T-helper 2 cell treated with Interferon-gamma antibody and Interleukin-4, amounts not matched to agents 5 μg/mL and 100 μg/mL, for 36 hours (primary cell): ENCODE results near the gene VPS8.
"Not testable (repeated sequence)": the region's sequence is repeated elsewhere in the genome, so short reads cannot be mapped to it uniquely, and the experiment has no call there.

Source experiments
- DNase-seq: peaks from one replicate; pipeline ENCODE4 v3.0.0; 2021; ENCODE audit warnings: low spot score
- H3K27ac Mint-ChIP-seq: one replicate; pipeline ENCODE4 v1.8.0; 2021; ENCODE audit warnings: mild to moderate bottlenecking, mixed read lengths
- H3K27me3 Mint-ChIP-seq: one replicate; pipeline ENCODE4 v1.8.0; 2021; ENCODE audit warnings: low read depth, mixed read lengths
- H3K36me3 Mint-ChIP-seq: one replicate; pipeline ENCODE4 v1.8.0; 2021; ENCODE audit warnings: low read depth, mixed read lengths
- H3K4me1 Mint-ChIP-seq: one replicate; pipeline ENCODE4 v1.8.0; 2021; ENCODE audit warnings: low read depth, mixed read lengths
- H3K4me3 Mint-ChIP-seq: one replicate; pipeline ENCODE4 v1.8.0; 2022; ENCODE audit warnings: mild to moderate bottlenecking, moderate library complexity, mixed read lengths
- H3K9me3 Mint-ChIP-seq: one replicate; pipeline ENCODE4 v1.8.0; 2021; ENCODE audit warnings: mixed read lengths

The VPS8 gene

GRCh38 chr3:184884359-184885017 lies 72.5 kb downstream of the VPS8 start:
- H3K4me3 Mint-ChIP-seq: no peak overlapping the region
- H3K9me3 Mint-ChIP-seq: no peaks in the 10 kb centered on the region
- DNase-seq: no peak
- H3K27ac Mint-ChIP-seq: no peak overlapping the region
- peaks cover 17% of the 10 kb centered on the region for H3K36me3 Mint-ChIP-seq
- H3K27me3 Mint-ChIP-seq: no peaks in the 10 kb centered on the region
- no peaks in the 10 kb centered on the region for H3K4me1 Mint-ChIP-seq

GRCh38 chr3:184885112-184885511 lies 73.1 kb downstream of the VPS8 start:
- Mint-ChIP-seq H3K27me3 (no peaks in the 10 kb centered on the region), H3K4me1 (no peaks in the 10 kb centered on the region), H3K36me3 (peaks cover 17% of the 10 kb centered on the region), H3K27ac (no peak overlapping the region), H3K9me3 (no peaks in the 10 kb centered on the region), H3K4me3 (no peak overlapping the region)
- no peak for DNase-seq

GRCh38 chr3:184887574-184887973 lies 75.6 kb downstream of the VPS8 start:
- H3K4me1 Mint-ChIP-seq: no peaks in the 10 kb centered on the region
- no peak for DNase-seq
- H3K27me3 Mint-ChIP-seq: no peaks in the 10 kb centered on the region
- H3K4me3 Mint-ChIP-seq: no peak overlapping the region
- H3K36me3 Mint-ChIP-seq: peaks cover 13% of the 10 kb centered on the region
- no peak overlapping the region for H3K27ac Mint-ChIP-seq
- H3K9me3 Mint-ChIP-seq: no peaks in the 10 kb centered on the region

- Mint-ChIP-seq H3K27ac (no peak overlapping the region), H3K4me3 (no peak overlapping the region), H3K27me3 (no peaks in the 10 kb centered on the region), H3K36me3 (peaks cover 5% of the 10 kb centered on the region), H3K9me3 (no peaks in the 10 kb centered on the region), H3K4me1 (no peaks in the 10 kb centered on the region)
- DNase-seq: no peak
Measured at GRCh38 chr3:184889312-184889904, 77.4 kb downstream of the VPS8 start.

GRCh38 chr3:184894051-184894450 lies 82.1 kb downstream of the VPS8 start:
- Mint-ChIP-seq H3K9me3 (no peaks in the 10 kb centered on the region), H3K27ac (no peak overlapping the region), H3K4me1 (no peaks in the 10 kb centered on the region), H3K36me3 (no peaks in the 10 kb centered on the region), H3K4me3 (no peak overlapping the region), H3K27me3 (no peaks in the 10 kb centered on the region)
- DNase-seq: no peak

GRCh38 chr3:184895350-184895749 lies 83.4 kb downstream of the VPS8 start:
- no peak overlapping the region for H3K27ac Mint-ChIP-seq
- H3K36me3 Mint-ChIP-seq: no peaks in the 10 kb centered on the region
- H3K4me3 Mint-ChIP-seq: no peak overlapping the region
- H3K27me3 Mint-ChIP-seq: no peaks in the 10 kb centered on the region
- no peaks in the 10 kb centered on the region for H3K9me3 Mint-ChIP-seq
- DNase-seq: no peak
- H3K4me1 Mint-ChIP-seq: no peaks in the 10 kb centered on the region

GRCh38 chr3:184896336-184896735 lies 84.4 kb downstream of the VPS8 start:
- DNase-seq: no peak
- Mint-ChIP-seq H3K27me3 (no peaks in the 10 kb centered on the region), H3K27ac (no peak overlapping the region), H3K36me3 (peaks cover 2% of the 10 kb centered on the region), H3K9me3 (no peaks in the 10 kb centered on the region), H3K4me1 (no peaks in the 10 kb centered on the region), H3K4me3 (no peak overlapping the region)

- Mint-ChIP-seq H3K27ac (no peak overlapping the region), H3K27me3 (no peaks in the 10 kb centered on the region), H3K9me3 (no peaks in the 10 kb centered on the region), H3K4me1 (no peaks in the 10 kb centered on the region), H3K4me3 (no peak overlapping the region), H3K36me3 (peaks cover 17% of the 10 kb centered on the region)
- no peak for DNase-seq
Measured at GRCh38 chr3:184899953-184900595, 88.1 kb downstream of the VPS8 start.

DNA sequence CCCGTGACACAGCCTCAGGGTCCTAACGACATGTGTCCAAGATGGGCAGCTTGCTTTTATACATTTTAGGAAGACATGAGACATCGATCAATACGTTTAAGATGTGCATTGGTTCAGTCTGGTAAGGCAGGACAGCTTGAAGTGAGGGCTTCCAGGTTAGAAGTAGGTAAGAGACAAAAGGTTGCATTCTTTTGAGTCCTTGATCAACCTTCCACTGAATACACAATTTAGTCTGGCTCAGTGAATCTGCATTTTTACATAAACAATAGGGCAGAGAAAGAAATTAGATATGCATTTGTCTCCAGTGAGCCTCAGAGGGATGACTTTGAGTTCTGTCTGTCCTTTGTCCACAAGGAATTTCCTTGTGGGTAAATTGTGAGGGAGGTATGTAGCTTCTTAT lies 95.1 kb downstream of the VPS8 start:
- peaks cover 25% of the 10 kb centered on the region for H3K36me3 Mint-ChIP-seq
- DNase-seq, H3K4me3 Mint-ChIP-seq, H3K27me3 Mint-ChIP-seq, H3K4me1 Mint-ChIP-seq, H3K27ac Mint-ChIP-seq, H3K9me3 Mint-ChIP-seq: not testable (repeated sequence)

DNA sequence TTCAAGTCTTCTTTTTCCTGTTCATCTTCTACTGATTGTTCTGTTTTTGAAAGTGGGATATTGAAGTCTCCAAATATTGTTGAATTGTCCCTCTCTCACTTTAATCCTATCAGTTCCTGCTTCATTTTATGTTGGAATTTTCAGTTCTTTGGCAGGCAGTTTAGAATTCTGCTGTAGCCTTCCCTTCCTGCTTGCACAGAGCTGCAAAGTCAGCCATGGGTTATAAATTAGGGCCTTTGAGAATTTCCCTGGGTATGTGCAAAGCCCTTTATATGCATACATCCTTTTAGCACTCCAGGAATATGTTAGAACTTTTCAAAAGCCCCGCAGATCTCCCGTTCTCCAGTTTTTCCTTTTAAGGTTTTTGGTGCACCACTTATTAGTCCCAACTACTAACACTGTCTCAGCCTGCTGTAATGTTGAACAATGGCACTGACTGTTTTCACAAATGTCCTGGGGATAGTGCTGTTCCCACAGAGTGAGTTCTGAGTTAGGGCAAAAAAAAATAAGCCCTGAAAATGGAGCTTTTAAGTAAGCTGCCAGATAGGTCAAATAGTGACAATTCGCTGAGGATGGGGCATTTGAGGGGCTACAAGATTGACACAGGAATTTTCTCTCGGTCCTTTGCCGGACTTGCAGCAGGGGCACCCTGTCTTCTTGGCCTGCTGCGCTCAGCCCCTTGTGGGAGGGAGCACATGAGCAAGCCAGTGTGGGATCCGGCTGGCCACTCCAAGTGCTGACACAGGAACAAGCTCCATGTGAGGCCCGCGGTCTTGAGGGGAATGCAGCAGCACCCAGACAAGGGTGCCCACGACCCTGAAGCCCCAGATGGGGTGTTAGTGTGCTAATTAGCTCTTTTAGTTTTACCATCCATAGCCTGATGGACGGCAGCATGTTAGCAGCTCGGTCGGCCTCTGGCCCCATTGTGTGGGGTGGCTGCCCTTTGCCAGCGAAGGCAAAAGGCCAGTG lies 96.0 kb downstream of the VPS8 start:
- Mint-ChIP-seq H3K27ac (no peak overlapping the region), H3K4me1 (no peaks in the 10 kb centered on the region), H3K27me3 (no peaks in the 10 kb centered on the region), H3K9me3 (no peaks in the 10 kb centered on the region), H3K4me3 (no peak overlapping the region), H3K36me3 (peaks cover 29% of the 10 kb centered on the region)
- DNase-seq: no peak

GRCh38 chr3:184908859-184909258 lies 96.9 kb downstream of the VPS8 start:
- Mint-ChIP-seq H3K36me3 (peaks cover 24% of the 10 kb centered on the region), H3K4me1 (no peaks in the 10 kb centered on the region), H3K4me3 (no peak overlapping the region), H3K27me3 (no peaks in the 10 kb centered on the region), H3K9me3 (no peaks in the 10 kb centered on the region), H3K27ac (no peak overlapping the region)
- no peak for DNase-seq

DNA sequence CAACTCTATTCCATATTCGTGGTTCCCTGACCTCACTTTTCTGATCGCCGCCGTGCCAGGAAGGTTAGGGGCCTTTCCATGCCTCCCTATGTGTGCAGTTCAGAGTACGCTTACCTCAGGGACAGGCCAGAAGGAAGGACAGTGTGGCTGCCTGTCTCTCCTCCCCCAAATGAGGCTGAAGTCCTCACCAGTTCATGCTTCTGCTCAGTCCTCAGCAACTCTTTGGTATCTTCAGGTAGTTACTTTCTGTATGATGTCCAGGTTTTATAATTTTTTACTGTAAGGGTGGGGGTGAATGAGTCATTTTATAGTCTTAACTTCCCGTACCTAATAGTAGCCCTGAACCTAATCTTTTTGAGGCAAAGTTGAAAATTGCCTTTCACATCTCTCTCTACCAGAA lies 98.7 kb downstream of the VPS8 start:
- H3K36me3 Mint-ChIP-seq: peaks cover 12% of the 10 kb centered on the region
- no peak overlapping the region for H3K27ac Mint-ChIP-seq
- no peak overlapping the region for H3K4me3 Mint-ChIP-seq
- no peaks in the 10 kb centered on the region for H3K27me3 Mint-ChIP-seq
- no peaks in the 10 kb centered on the region for H3K9me3 Mint-ChIP-seq
- no peaks in the 10 kb centered on the region for H3K4me1 Mint-ChIP-seq
- DNase-seq: no peak

GRCh38 chr3:184911570-184911969 lies 99.6 kb downstream of the VPS8 start:
- H3K4me1 Mint-ChIP-seq: no peaks in the 10 kb centered on the region
- H3K27me3 Mint-ChIP-seq: no peaks in the 10 kb centered on the region
- no peak overlapping the region for H3K27ac Mint-ChIP-seq
- no peak for DNase-seq
- H3K36me3 Mint-ChIP-seq: peaks cover 19% of the 10 kb centered on the region
- no peak overlapping the region for H3K4me3 Mint-ChIP-seq
- H3K9me3 Mint-ChIP-seq: no peaks in the 10 kb centered on the region

GRCh38 chr3:184912163-184912562 lies 100.2 kb downstream of the VPS8 start:
- no peak overlapping the region for H3K4me3 Mint-ChIP-seq
- H3K27ac Mint-ChIP-seq: no peak overlapping the region
- no peaks in the 10 kb centered on the region for H3K27me3 Mint-ChIP-seq
- H3K4me1 Mint-ChIP-seq: no peaks in the 10 kb centered on the region
- no peak for DNase-seq
- no peaks in the 10 kb centered on the region for H3K9me3 Mint-ChIP-seq
- H3K36me3 Mint-ChIP-seq: peaks cover 25% of the 10 kb centered on the region
